ENCODE results near the gene NUP85. TPM values are rescaled to one million over a fixed set of nuclear protein-coding genes. Genes with fewer than 3 reads are reported as not detected.
A peak's percentile ranks its signal among the peaks of the same experiment; 100 is the strongest.

Gene NUP85
- total RNA-seq, 2 donors from 2014 or later, result 143 to 161 TPM

DNA sequence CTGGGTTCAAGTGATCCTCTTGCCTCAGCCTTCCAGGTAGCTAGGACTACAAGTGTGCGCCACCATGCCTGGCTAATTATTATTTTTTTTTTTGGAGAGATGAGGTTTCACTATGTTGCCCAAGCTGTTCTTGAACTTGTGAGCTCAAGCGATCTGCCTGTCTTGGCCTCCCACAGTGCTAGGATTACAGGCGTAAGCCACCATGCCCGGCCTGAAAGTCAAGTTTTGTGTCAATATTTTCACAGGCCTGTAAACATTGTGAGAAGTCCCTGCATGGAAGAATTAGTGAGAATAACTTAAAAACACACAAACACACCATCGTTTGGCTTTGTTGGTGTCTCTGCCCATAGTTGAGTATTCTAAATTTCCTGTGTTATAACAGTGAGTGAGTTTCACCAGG, 22.2 kb downstream of the NUP85 start:
- no peak overlapping the region for H3K27ac Mint-ChIP-seq
- no peak overlapping the region for H3K4me3 Mint-ChIP-seq
- peaks cover 100% of the 10 kb centered on the region for H3K36me3 Mint-ChIP-seq (ENCODE audit: low read depth)
- no peak for ATAC-seq (replicated peaks)
- no peaks in the 10 kb centered on the region for H3K9me3 Mint-ChIP-seq
- H3K4me1 Mint-ChIP-seq, result no peaks in the 10 kb centered on the region
- no peaks in the 10 kb centered on the region for H3K27me3 Mint-ChIP-seq

- ATAC-seq (replicated peaks), result no peak
- no peaks in the 10 kb centered on the region for H3K4me1 Mint-ChIP-seq
- H3K36me3 Mint-ChIP-seq (ENCODE audit: low read depth), result peaks cover 100% of the 10 kb centered on the region
- no peak overlapping the region for H3K4me3 Mint-ChIP-seq
- H3K9me3 Mint-ChIP-seq, result no peaks in the 10 kb centered on the region
- no peak overlapping the region for H3K27ac Mint-ChIP-seq
- no peaks in the 10 kb centered on the region for H3K27me3 Mint-ChIP-seq
Observed at GRCh38 chr17:75228305-75228704, 22.8 kb downstream of the NUP85 start.

- no peak for ATAC-seq (replicated peaks)
- Mint-ChIP-seq H3K4me3 (no peak overlapping the region), H3K27me3 (no peaks in the 10 kb centered on the region), H3K4me1 (no peaks in the 10 kb centered on the region), H3K36me3 (ENCODE audit: low read depth) (peaks cover 98% of the 10 kb centered on the region), H3K27ac (no peak overlapping the region), H3K9me3 (no peaks in the 10 kb centered on the region)
Observed at GRCh38 chr17:75228847-75229246, 23.4 kb downstream of the NUP85 start.

GRCh38 chr17:75231071-75231470, 25.6 kb downstream of the NUP85 start:
- no peak for ATAC-seq (replicated peaks)
- H3K27ac Mint-ChIP-seq, result no peak overlapping the region
- H3K9me3 Mint-ChIP-seq, result no peaks in the 10 kb centered on the region
- H3K27me3 Mint-ChIP-seq, result no peaks in the 10 kb centered on the region
- no peaks in the 10 kb centered on the region for H3K4me1 Mint-ChIP-seq
- H3K4me3 Mint-ChIP-seq, result no peak overlapping the region
- peaks cover 98% of the 10 kb centered on the region for H3K36me3 Mint-ChIP-seq (ENCODE audit: low read depth)

- ATAC-seq (replicated peaks), result no peak
Observed at GRCh38 chr17:75231741-75232464, 26.4 kb downstream of the NUP85 start.

GRCh38 chr17:75232786-75233185, 27.3 kb downstream of the NUP85 start:
- H3K4me3 Mint-ChIP-seq, result no peak overlapping the region
- ATAC-seq (replicated peaks), result no peak
- no peaks in the 10 kb centered on the region for H3K4me1 Mint-ChIP-seq
- no peaks in the 10 kb centered on the region for H3K9me3 Mint-ChIP-seq
- H3K27ac Mint-ChIP-seq, result no peak overlapping the region
- no peaks in the 10 kb centered on the region for H3K27me3 Mint-ChIP-seq
- H3K36me3 Mint-ChIP-seq (ENCODE audit: low read depth), result peaks cover 98% of the 10 kb centered on the region

More at GRCh38 chr17:75231741-75232464, 26.4 kb downstream of the NUP85 start:
- Mint-ChIP-seq H3K4me1 (no peaks in the 10 kb centered on the region), H3K4me3 (no peak overlapping the region), H3K36me3 (ENCODE audit: low read depth) (peaks cover 98% of the 10 kb centered on the region), H3K9me3 (no peaks in the 10 kb centered on the region), H3K27ac (no peak overlapping the region), H3K27me3 (no peaks in the 10 kb centered on the region)

DNA sequence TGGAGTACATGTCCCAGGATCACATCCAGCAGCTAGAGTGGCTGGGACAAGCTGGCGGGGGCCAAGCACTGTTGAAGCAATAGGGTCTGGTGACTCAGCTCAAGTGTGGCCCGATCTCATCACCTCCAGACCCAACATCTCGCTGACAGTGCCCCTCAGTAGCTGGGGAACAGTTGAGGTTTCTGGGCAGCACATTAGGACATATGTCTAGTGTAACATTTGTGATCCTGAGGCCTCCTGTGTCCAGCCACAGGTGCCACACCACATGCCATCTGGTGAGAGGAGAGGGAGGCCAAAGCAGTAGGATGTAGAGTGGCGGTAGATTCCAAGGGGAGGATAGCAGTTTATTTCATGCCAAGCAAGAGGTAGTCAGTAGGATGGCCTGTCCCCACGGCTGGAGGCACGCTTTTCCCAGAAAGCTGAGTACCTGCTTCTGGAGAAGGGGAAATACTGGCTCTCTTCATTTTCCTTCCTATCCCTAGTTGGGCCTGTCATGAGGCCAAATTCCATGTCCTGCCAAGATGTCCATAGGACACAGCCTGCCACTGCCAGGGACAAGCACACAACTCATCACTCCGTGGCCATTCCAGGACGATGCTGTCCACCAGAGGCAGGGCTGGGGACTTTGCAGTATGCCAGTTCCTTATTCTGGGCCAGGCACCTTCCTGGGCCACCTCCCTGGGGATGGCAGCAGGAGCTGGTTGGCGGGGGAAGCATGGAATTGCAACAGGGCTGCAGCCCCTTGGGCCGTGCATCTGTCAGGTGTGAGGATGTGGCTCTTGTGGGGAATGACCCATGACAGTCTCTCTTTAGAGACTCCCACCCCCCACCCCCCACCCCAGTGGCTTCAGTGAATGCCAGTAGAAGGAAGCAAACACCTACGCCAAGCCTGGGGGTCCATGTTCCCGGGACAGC, 31.9 kb downstream of the NUP85 start:
- H3K27me3 Mint-ChIP-seq, result no peaks in the 10 kb centered on the region
- ATAC-seq (replicated peaks), result no peak
- peaks cover 16% of the 10 kb centered on the region for H3K4me1 Mint-ChIP-seq

DNA sequence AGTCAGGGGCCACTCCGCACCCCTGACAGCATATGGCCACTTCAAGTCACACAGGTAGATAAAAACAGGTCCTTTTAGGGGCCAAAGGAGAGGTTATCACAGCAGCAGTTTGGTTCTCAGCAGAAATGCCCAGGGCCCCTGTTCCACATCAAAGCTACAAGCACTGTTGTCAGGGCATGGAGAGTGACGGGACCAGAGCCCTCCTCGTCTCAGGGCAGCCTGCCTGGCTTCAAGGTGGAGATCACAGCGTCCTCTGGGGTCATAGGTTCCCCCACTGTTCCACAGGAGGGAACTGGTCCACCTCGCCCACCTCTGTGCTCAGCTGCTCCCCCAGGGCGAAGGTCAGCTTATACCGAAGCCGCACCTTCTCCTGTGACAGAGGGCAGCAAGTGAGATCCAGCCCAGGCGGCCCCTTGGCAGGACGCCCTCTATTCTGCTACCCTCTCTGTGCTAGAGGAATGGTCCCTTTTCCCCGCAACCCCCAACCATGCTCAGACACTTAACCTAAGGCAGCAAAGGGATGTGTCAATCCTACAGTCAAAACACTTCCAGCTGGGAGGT, 32.6 kb downstream of the NUP85 start:
- Mint-ChIP-seq H3K27me3 (no peaks in the 10 kb centered on the region), H3K27ac (no peak overlapping the region), H3K4me3 (no peak overlapping the region), H3K4me1 (peaks cover 22% of the 10 kb centered on the region), H3K9me3 (no peaks in the 10 kb centered on the region), H3K36me3 (ENCODE audit: low read depth) (peaks cover 96% of the 10 kb centered on the region)
- no peak for ATAC-seq (replicated peaks)

More for the DNA sequence above, 31.9 kb downstream of the NUP85 start:
- H3K4me3 Mint-ChIP-seq, result no peak overlapping the region
- no peak overlapping the region for H3K27ac Mint-ChIP-seq
- H3K9me3 Mint-ChIP-seq, result no peaks in the 10 kb centered on the region
- H3K36me3 Mint-ChIP-seq (ENCODE audit: low read depth), result peaks cover 96% of the 10 kb centered on the region

GRCh38 chr17:75238684-75239191, 33.3 kb downstream of the NUP85 start:
- Mint-ChIP-seq H3K9me3 (no peaks in the 10 kb centered on the region), H3K4me1 (peaks cover 27% of the 10 kb centered on the region), H3K27ac (peak overlapping the region; percentile 77), H3K36me3 (ENCODE audit: low read depth) (peaks cover 98% of the 10 kb centered on the region), H3K27me3 (no peaks in the 10 kb centered on the region), H3K4me3 (peak overlapping the region; percentile 59)
- ATAC-seq (replicated peaks), result peak; percentile 56

DNA sequence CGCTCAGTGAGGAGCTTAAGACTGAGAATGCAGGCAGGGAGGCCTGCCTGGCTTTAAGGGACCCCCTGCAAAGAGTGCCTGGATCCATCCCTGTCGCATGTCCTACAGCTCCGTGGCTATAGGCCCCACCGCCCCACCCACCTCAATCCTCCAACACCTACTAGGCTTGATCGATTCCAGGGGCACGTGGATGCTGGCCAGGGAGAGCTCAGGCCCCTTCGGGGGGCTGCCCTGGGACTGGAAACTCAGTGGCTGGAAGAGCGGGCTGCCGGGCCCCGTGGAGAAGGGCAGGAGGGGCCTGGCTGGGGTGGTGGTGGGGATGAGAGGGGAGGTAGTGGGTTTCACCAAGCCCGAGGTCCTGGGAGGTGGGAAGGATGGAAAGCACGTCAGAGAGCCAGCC, 33.7 kb downstream of the NUP85 start:
- ATAC-seq (replicated peaks), result no peak
- H3K4me1 Mint-ChIP-seq, result peaks cover 31% of the 10 kb centered on the region
- H3K27me3 Mint-ChIP-seq, result no peaks in the 10 kb centered on the region
- peak overlapping the region; percentile 59 for H3K4me3 Mint-ChIP-seq
- H3K27ac Mint-ChIP-seq, result peak overlapping the region; percentile 77
- H3K36me3 Mint-ChIP-seq (ENCODE audit: low read depth), result peaks cover 98% of the 10 kb centered on the region
- no peaks in the 10 kb centered on the region for H3K9me3 Mint-ChIP-seq

GRCh38 chr17:75239778-75240393, 34.4 kb downstream of the NUP85 start:
- H3K9me3 Mint-ChIP-seq, result no peaks in the 10 kb centered on the region
- peaks cover 98% of the 10 kb centered on the region for H3K36me3 Mint-ChIP-seq (ENCODE audit: low read depth)
- peak overlapping the region; percentile 50 for H3K27ac Mint-ChIP-seq
- peak overlapping the region; percentile 27 for H3K4me3 Mint-ChIP-seq
- no peak for ATAC-seq (replicated peaks)
- H3K27me3 Mint-ChIP-seq, result no peaks in the 10 kb centered on the region
- peaks cover 37% of the 10 kb centered on the region for H3K4me1 Mint-ChIP-seq

DNA sequence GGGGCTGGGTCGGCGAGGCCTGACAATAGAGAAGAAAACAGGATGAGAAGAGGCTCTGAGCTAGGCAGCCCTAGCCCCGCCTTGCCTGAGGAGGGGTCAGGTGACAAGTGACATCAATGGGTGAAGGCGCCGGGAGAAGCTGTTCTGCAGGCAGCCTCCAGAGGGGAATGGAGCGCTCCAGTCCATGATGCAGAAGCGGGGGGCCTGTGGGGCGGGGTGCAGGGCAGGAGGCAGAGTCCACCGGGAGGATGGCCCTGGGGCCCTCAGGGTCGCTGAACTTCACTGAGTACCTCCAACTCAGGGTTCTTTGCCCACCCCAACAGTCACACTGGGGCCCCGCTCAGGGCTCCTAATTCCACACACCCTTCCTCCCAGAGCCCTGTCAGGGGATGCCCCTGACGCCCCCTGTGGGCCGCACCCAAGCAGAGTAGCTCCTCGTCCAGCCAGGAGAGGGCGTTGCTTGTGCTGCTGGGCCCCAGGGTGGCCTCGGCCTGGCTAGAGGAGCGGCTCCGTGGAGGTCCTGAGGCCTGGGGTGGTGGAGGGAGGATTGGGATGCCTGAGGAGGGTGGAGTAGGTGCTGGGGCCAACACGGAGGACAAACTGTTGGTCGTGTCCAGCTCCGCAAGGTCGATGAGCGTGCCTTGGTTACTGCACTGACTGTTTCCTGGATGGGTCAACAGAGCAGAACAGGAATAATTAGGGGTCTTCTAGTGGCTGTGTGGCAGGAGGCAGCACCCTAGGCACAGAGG, 35.1 kb downstream of the NUP85 start:
- Mint-ChIP-seq H3K27ac (peak overlapping the region; percentile 50), H3K36me3 (ENCODE audit: low read depth) (peaks cover 98% of the 10 kb centered on the region), H3K4me1 (peaks cover 37% of the 10 kb centered on the region), H3K9me3 (no peaks in the 10 kb centered on the region), H3K27me3 (no peaks in the 10 kb centered on the region), H3K4me3 (peak overlapping the region; percentile 27)
- ATAC-seq (replicated peaks), result no peak

GRCh38 chr17:75241143-75241430, 35.6 kb downstream of the NUP85 start:
- H3K9me3 Mint-ChIP-seq, result no peaks in the 10 kb centered on the region
- peaks cover 37% of the 10 kb centered on the region for H3K4me1 Mint-ChIP-seq
- no peaks in the 10 kb centered on the region for H3K27me3 Mint-ChIP-seq
- ATAC-seq (replicated peaks), result no peak
- no peak overlapping the region for H3K27ac Mint-ChIP-seq
- H3K36me3 Mint-ChIP-seq (ENCODE audit: low read depth), result peaks cover 98% of the 10 kb centered on the region
- H3K4me3 Mint-ChIP-seq, result peak overlapping the region; percentile 77

- Mint-ChIP-seq H3K4me3 (peak overlapping the region; percentile 77), H3K9me3 (no peaks in the 10 kb centered on the region), H3K36me3 (ENCODE audit: low read depth) (peaks cover 98% of the 10 kb centered on the region), H3K27me3 (no peaks in the 10 kb centered on the region), H3K4me1 (peaks cover 37% of the 10 kb centered on the region), H3K27ac (peak overlapping the region; percentile 86)
- no peak for ATAC-seq (replicated peaks)
Observed at GRCh38 chr17:75241502-75241901, 36.0 kb downstream of the NUP85 start.

All from activated T-helper 17 cell treated with anti-CD3 and anti-CD28 coated beads, Interleukin-2, amount 50 U/mL, for 72 hours (primary cell).